ENCODE data around the gene CSF1. TPM values are rescaled to one million over a fixed set of nuclear protein-coding genes. Genes with fewer than 3 reads are reported as not detected.

CSF1 gene
- total and polyA plus RNA-seq, 2 experiments from 2014 or later: 9.1 to 19.1 TPM

DNA sequence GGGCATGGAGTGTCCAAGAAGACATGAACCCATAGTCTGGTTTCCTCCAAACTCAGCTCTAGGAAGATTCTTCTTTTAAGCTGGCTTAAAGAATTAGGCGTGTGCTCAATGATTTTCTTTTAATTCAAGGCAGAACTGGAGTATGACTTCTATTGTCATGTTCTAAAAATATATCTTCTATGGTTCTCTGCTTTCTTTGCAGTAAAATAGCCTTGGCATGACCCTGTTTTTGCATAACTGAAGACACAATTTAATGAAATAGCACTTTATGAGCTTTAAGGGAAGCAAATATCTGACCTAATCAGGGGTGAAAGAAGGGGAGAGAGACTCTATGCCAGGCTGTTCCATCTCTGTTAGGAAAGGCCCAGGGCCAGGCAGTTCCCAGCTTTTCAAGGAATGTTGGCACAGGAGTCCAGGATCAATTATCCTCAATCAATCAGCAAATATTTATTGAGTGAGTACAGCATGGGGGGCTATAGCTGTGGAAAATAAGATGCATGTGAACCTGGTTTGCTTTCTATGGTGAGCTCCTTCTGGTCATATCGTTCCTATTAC lies 7.2 kb upstream of the CSF1 start:
- no peak overlapping the region for H3K27ac ChIP-seq
- no peak overlapping the region for H3K4me2 ChIP-seq
- no peak for DNase-seq (ENCODE audit: low spot score)
- H3K4me3 ChIP-seq: no peak overlapping the region
- no peaks in the 10 kb centered on the region for H3K9me3 ChIP-seq (ENCODE audit: low read depth)
- H3K9me2 ChIP-seq (replicated peaks; ENCODE audit: insufficient read depth): no peaks in the 10 kb centered on the region
- TF ChIP-seq CTCF (IDR thresholded peaks at IDR 0.05; ENCODE audit: poor library complexity) (no peak), EZH2 (IDR thresholded peaks at IDR 0.05; ENCODE audit: borderline replicate concordance) (no peak), EZH2phosphoT487 (IDR thresholded peaks at IDR 0.05; ENCODE audit: low read depth, severe bottlenecking, unreplicated experiment) (no peak)
- 93% methylated on average over 2 of the region's 2 CpGs for WGBS (ENCODE audit: low lambda C conversion rate, missing lambda C conversion rate)
- peaks cover 3% of the 10 kb centered on the region for H3K27me3 ChIP-seq
- H3K36me3 ChIP-seq (replicated peaks; ENCODE audit: insufficient read depth, low read depth): no peaks in the 10 kb centered on the region
- no peaks in the 10 kb centered on the region for H3K4me1 ChIP-seq (ENCODE audit: insufficient read depth)
- no peaks in the 10 kb centered on the region for H4K20me1 ChIP-seq (ENCODE audit: insufficient read depth, poor library complexity, severe bottlenecking)
- H3K79me2 ChIP-seq: no peaks in the 10 kb centered on the region
- H2AFZ ChIP-seq: no peak overlapping the region

GRCh38 chr1:109904105-109904817 lies 6.4 kb upstream of the CSF1 start:
- Histone ChIP-seq H3K4me3 (no peak overlapping the region), H2AFZ (no peak overlapping the region), H3K4me1 (ENCODE audit: insufficient read depth) (no peaks in the 10 kb centered on the region), H3K36me3 (replicated peaks; ENCODE audit: insufficient read depth, low read depth) (no peaks in the 10 kb centered on the region), H3K9me2 (replicated peaks; ENCODE audit: insufficient read depth) (no peaks in the 10 kb centered on the region), H3K4me2 (no peak overlapping the region), H3K27ac (no peak overlapping the region), H4K20me1 (ENCODE audit: insufficient read depth, poor library complexity, severe bottlenecking) (no peaks in the 10 kb centered on the region), H3K27me3 (peaks cover 3% of the 10 kb centered on the region), H3K79me2 (no peaks in the 10 kb centered on the region), H3K9me3 (ENCODE audit: low read depth) (no peaks in the 10 kb centered on the region)
- no peak for TF ChIP-seq EZH2 (IDR thresholded peaks at IDR 0.05; ENCODE audit: borderline replicate concordance)
- no peak for TF ChIP-seq EZH2phosphoT487 (IDR thresholded peaks at IDR 0.05; ENCODE audit: low read depth, severe bottlenecking, unreplicated experiment)
- WGBS (ENCODE audit: low lambda C conversion rate, missing lambda C conversion rate): 94% methylated on average over 7 of the region's 7 CpGs
- no peak for DNase-seq (ENCODE audit: low spot score)

DNA sequence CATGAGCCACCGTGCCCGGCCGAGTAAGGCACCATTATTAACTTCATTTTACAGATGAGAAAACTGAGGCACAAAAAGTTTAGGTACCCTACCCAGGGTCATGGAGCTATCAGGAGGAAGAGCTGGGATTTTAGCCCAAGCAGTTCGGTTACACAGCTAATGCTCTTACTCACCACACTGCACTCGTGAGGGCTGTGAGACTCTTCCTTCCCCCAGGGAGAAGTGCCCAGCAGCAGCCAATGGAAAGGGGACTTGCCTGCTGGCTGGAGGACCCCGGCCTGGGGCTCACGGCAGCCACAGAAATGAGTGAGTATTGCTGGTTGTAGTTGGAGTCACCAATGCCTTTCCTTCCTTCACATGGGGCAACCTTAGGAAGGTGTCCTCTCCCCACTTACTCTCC lies 5.2 kb upstream of the CSF1 start:
- H3K36me3 ChIP-seq (replicated peaks; ENCODE audit: insufficient read depth, low read depth): no peaks in the 10 kb centered on the region
- H4K20me1 ChIP-seq (ENCODE audit: insufficient read depth, poor library complexity, severe bottlenecking): no peaks in the 10 kb centered on the region
- H3K27ac ChIP-seq: no peak overlapping the region
- H3K79me2 ChIP-seq: peaks cover 2% of the 10 kb centered on the region
- H3K9me3 ChIP-seq (ENCODE audit: low read depth): no peaks in the 10 kb centered on the region
- 90% methylated on average over 7 of the region's 7 CpGs for WGBS (ENCODE audit: low lambda C conversion rate, missing lambda C conversion rate)
- H3K27me3 ChIP-seq: peaks cover 3% of the 10 kb centered on the region
- no peak overlapping the region for H3K4me3 ChIP-seq
- no peak overlapping the region for H2AFZ ChIP-seq
- TF ChIP-seq EZH2 (IDR thresholded peaks at IDR 0.05; ENCODE audit: borderline replicate concordance): no peak
- TF ChIP-seq CTCF (IDR thresholded peaks at IDR 0.05; ENCODE audit: poor library complexity): no peak
- TF ChIP-seq EZH2phosphoT487 (IDR thresholded peaks at IDR 0.05; ENCODE audit: low read depth, severe bottlenecking, unreplicated experiment): no peak
- peaks cover 6% of the 10 kb centered on the region for H3K4me1 ChIP-seq (ENCODE audit: insufficient read depth)
- no peaks in the 10 kb centered on the region for H3K9me2 ChIP-seq (replicated peaks; ENCODE audit: insufficient read depth)
- no peak overlapping the region for H3K4me2 ChIP-seq
- no peak for DNase-seq (ENCODE audit: low spot score)

DNA sequence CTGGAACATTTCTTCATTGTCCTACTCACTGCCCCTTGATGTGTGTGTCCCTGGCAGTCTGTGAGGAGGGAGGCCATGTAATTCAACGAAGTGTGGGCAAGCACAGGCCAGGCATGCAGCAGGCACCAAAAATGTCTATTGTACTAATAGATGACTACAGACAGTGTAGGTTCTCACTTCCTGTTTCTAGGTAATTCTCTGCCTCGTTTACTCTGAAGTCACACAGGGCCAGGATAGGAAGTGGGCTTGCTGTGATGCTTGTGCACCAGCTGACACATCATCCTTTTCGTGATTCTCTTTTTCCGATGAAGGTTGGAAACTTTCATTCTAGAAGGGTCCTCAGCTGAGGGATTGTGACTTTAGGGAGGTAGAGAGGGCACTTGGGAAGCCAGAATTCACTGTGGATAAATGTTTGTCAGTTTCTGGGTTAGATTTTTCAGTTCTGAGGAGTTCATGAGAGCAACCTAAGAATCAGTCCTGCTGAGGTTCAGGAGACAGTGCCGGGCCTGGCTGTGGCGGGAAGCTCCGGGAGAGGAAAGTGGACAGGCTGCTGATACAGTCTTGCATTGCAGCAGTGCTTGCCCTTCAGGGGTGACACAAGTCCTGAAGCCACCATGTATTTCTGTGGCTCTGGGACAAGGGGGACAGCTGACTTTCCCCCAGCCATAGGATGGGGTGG lies 4.3 kb upstream of the CSF1 start:
- no peak overlapping the region for H3K4me3 ChIP-seq
- H3K4me2 ChIP-seq: no peak overlapping the region
- H3K27ac ChIP-seq: no peak overlapping the region
- H3K27me3 ChIP-seq: peaks cover 3% of the 10 kb centered on the region
- 89% methylated on average over 7 of the region's 7 CpGs for WGBS (ENCODE audit: low lambda C conversion rate, missing lambda C conversion rate)
- H3K36me3 ChIP-seq (replicated peaks; ENCODE audit: insufficient read depth, low read depth): no peaks in the 10 kb centered on the region
- H3K9me2 ChIP-seq (replicated peaks; ENCODE audit: insufficient read depth): no peaks in the 10 kb centered on the region
- no peak for DNase-seq (ENCODE audit: low spot score)
- H4K20me1 ChIP-seq (ENCODE audit: insufficient read depth, poor library complexity, severe bottlenecking): no peaks in the 10 kb centered on the region
- no peak overlapping the region for H2AFZ ChIP-seq
- H3K4me1 ChIP-seq (ENCODE audit: insufficient read depth): peaks cover 8% of the 10 kb centered on the region
- TF ChIP-seq EZH2 (IDR thresholded peaks at IDR 0.05; ENCODE audit: borderline replicate concordance) (no peak), EZH2phosphoT487 (IDR thresholded peaks at IDR 0.05; ENCODE audit: low read depth, severe bottlenecking, unreplicated experiment) (no peak), CTCF (IDR thresholded peaks at IDR 0.05; ENCODE audit: poor library complexity) (no peak)
- H3K9me3 ChIP-seq (ENCODE audit: low read depth): no peaks in the 10 kb centered on the region
- H3K79me2 ChIP-seq: peaks cover 4% of the 10 kb centered on the region
